GM18502 (cell line): ENCODE results near the gene GYPC.
A peak's percentile ranks its signal among the peaks of the same experiment; 100 is the strongest.
"Not testable (repeated sequence)": the region's sequence is repeated elsewhere in the genome, so short reads cannot be mapped to it uniquely, and the experiment has no call there.

Experiments used
- ATAC-seq: cut with Tn5 transposase; IDR thresholded peaks from one replicate; pipeline ENCODE4 v1.9.1; 2021; ENCODE audit warnings: mild to moderate bottlenecking; ENCODE audit not compliant: unreplicated experiment, poor library complexity

GYPC gene

GRCh38 chr2:126655500-126656430, at the start of gene GYPC:
Gene GYPC (plus strand): TSS chr2:126656158. CDS start chr2:126656264, 106 bp downstream.
- peak; percentile 41 for ATAC-seq

- ATAC-seq, result no peak
Observed at GRCh38 chr2:126614524-126615227, 41.3 kb upstream of the GYPC start.

- peak; percentile 69 for ATAC-seq
Observed at GRCh38 chr2:126616606-126617069, 39.3 kb upstream of the GYPC start.

- no peak for ATAC-seq
Observed at GRCh38 chr2:126620302-126620701, 35.7 kb upstream of the GYPC start.

- no peak for ATAC-seq
Observed at GRCh38 chr2:126623000-126623399, 33.0 kb upstream of the GYPC start.

- ATAC-seq, result no peak
Observed at GRCh38 chr2:126627643-126628042, 28.3 kb upstream of the GYPC start.

- peak; percentile 70 for ATAC-seq
Observed at GRCh38 chr2:126634273-126634861, 21.6 kb upstream of the GYPC start.

GRCh38 chr2:126635281-126635680, 20.7 kb upstream of the GYPC start:
- ATAC-seq, result no peak

- no peak for ATAC-seq
Observed at GRCh38 chr2:126635736-126636135, 20.2 kb upstream of the GYPC start.

- no peak for ATAC-seq
Observed at GRCh38 chr2:126637386-126637785, 18.6 kb upstream of the GYPC start.

GRCh38 chr2:126638746-126639145, 17.2 kb upstream of the GYPC start:
- no peak for ATAC-seq

GRCh38 chr2:126639276-126639675, 16.7 kb upstream of the GYPC start:
- no peak for ATAC-seq

- ATAC-seq, result not testable (repeated sequence)
Observed at GRCh38 chr2:126641294-126641693, 14.7 kb upstream of the GYPC start.

GRCh38 chr2:126642031-126642430, 13.9 kb upstream of the GYPC start:
- ATAC-seq, result no peak

GRCh38 chr2:126643431-126643830, 12.5 kb upstream of the GYPC start:
- no peak for ATAC-seq

GRCh38 chr2:126643972-126644371, 12.0 kb upstream of the GYPC start:
- ATAC-seq, result no peak

GRCh38 chr2:126644630-126645191, 11.2 kb upstream of the GYPC start:
- ATAC-seq, result peak; percentile 95

GRCh38 chr2:126645211-126645618, 10.7 kb upstream of the GYPC start:
- ATAC-seq, result peak; percentile 66

- no peak for ATAC-seq
Observed at GRCh38 chr2:126646026-126646425, 9.9 kb upstream of the GYPC start.

GRCh38 chr2:126647714-126648344, 8.1 kb upstream of the GYPC start:
- not testable (repeated sequence) for ATAC-seq
